Common myeloid progenitor, CD34-positive (primary cell): Measurements from ENCODE around the gene FKBP2.

Experiments used
- CTCF ChIA-PET: fragments of 350-600 bp; sonication (Branson Sonifier 250); formaldehyde crosslinking; loops from one replicate; lab custom pipeline; 2021; ENCODE audit warnings: antibody characterized with exemption; lab: Charles Lee
- POLR2A ChIA-PET: fragments of 350-600 bp; sonication (Branson Sonifier 250); formaldehyde crosslinking; loops from one replicate; lab custom pipeline; 2021; ENCODE audit warnings: antibody characterized with exemption; lab: Charles Lee
- DNase-seq, 3 donors: peaks; one replicate each; pipeline versions ENCODE4 v3.0.0 to v3.0.0-alpha.2; 2013
- H3K27ac ChIP-seq, 2 experiments: 1 replicate in 1 of 2; 2 replicates in 1 of 2; pipeline ENCODE4 v1.7.0; 2013; ENCODE audit warnings: inconsistent platforms in 2 of 2, low read length in 2 of 2, mild to moderate bottlenecking in 2 of 2, low read depth in 1 of 2, moderate library complexity in 1 of 2; ENCODE audit not compliant: severe bottlenecking in 2 of 2, insufficient read depth in 1 of 2, poor library complexity in 1 of 2
- H3K27me3 ChIP-seq, 5 experiments: replicated peaks in 2 of 5; 1 replicate in 3 of 5; 2 replicates in 2 of 5; pipeline versions ENCODE4 v1.6.1 to v1.7.0; 2013; ENCODE audit warnings: low read length in 4 of 5, mild to moderate bottlenecking in 2 of 5, moderate library complexity in 2 of 5, inconsistent platforms in 1 of 5; ENCODE audit not compliant: insufficient read depth in 5 of 5, control insufficient read depth in 4 of 5
- H3K36me3 ChIP-seq, 4 experiments: 1 replicate in 2 of 4; 2 replicates in 2 of 4; pipeline versions ENCODE4 v1.6.1 to v1.7.0; 2013; ENCODE audit warnings: low read length in 3 of 4, control low read depth in 1 of 4, mild to moderate bottlenecking in 1 of 4; ENCODE audit not compliant: control insufficient read depth in 4 of 4, insufficient read depth in 4 of 4
- H3K4me1 ChIP-seq, 4 experiments: 1 replicate in 3 of 4; 2 replicates in 1 of 4; pipeline versions ENCODE4 v1.6.1 to v1.7.1; 2013; ENCODE audit warnings: low read length in 3 of 4, mild to moderate bottlenecking in 3 of 4, control low read depth in 1 of 4, inconsistent platforms in 1 of 4, moderate library complexity in 1 of 4; ENCODE audit not compliant: control insufficient read depth in 4 of 4, insufficient read depth in 4 of 4; ENCODE audit errors: control extremely low read depth in 1 of 4
- H3K4me3 ChIP-seq, 7 experiments: 1 replicate in 4 of 7; 2 replicates in 3 of 7; pipeline versions ENCODE4 v1.5.1 to v1.7.0; 2013; ENCODE audit warnings: mild to moderate bottlenecking in 7 of 7, low read length in 6 of 7, moderate library complexity in 6 of 7, inconsistent platforms in 2 of 7, low read depth in 2 of 7, control low read depth in 1 of 7; ENCODE audit not compliant: insufficient read depth in 4 of 7, control insufficient read depth in 1 of 7; ENCODE audit errors: extremely low read depth in 1 of 7
- H3K9me3 ChIP-seq, 5 experiments: 1 replicate in 4 of 5; 2 replicates in 1 of 5; pipeline versions ENCODE4 v1.6.1 to v1.7.1; 2013; ENCODE audit warnings: low read length in 4 of 5, mild to moderate bottlenecking in 2 of 5, inconsistent platforms in 1 of 5, low read depth in 1 of 5, moderate library complexity in 1 of 5; ENCODE audit not compliant: control insufficient read depth in 4 of 5, insufficient read depth in 2 of 5; ENCODE audit errors: control extremely low read depth in 1 of 5
- WGBS: methylation state at CpG from one replicate; pipeline ENCODE4 v1.1.5; 2013; ENCODE audit not compliant: insufficient coverage; 5-methylcytosine and 5-hydroxymethylcytosine counted together

The FKBP2 gene

GRCh38 chr11:64216879-64217278, 24.0 kb upstream of the FKBP2 start:
- ChIA-PET CTCF (interaction anchor here (0.9 to 16.0 kb wide), 10 partner anchors 9 to 85 kb away, joined by 3 to 321 read pairs (median 4); partner anchors contain the start of genes FERMT3, NUDT22 and TRPT1), POLR2A (interaction anchor here (1.0 to 5.7 kb wide), 4 partner anchors 8 to 14 kb away, joined by 3 to 49 read pairs (median 4); partner anchors contain the start of genes DNAJC4, FERMT3, NUDT22 and TRPT1)
- no peak overlapping the region for H3K27ac ChIP-seq
- no peaks in the 10 kb centered on the region for H3K9me3 ChIP-seq
- no peaks in the 10 kb centered on the region for H3K27me3 ChIP-seq
- WGBS, result 80% methylated on average over 6 of the region's 6 CpGs
- no peak overlapping the region for H3K4me3 ChIP-seq
- peak; percentile 29 to 57 (median 56) for DNase-seq
- H3K36me3 ChIP-seq, result peaks cover 18 to 74% (median 49%) of the 10 kb centered on the region in 4 experiments
- no peaks in the 10 kb centered on the region for H3K4me1 ChIP-seq

- Histone ChIP-seq H3K4me3 (no peak overlapping the region), H3K27ac (no peak overlapping the region), H3K9me3 (no peaks in the 10 kb centered on the region), H3K4me1 (no peaks in the 10 kb centered on the region), H3K27me3 (no peaks in the 10 kb centered on the region), H3K36me3 (peaks cover 12 to 74% (median 51%) of the 10 kb centered on the region in 4 experiments)
- POLR2A ChIA-PET, result interaction anchor here (5.7 kb wide), 1 partner anchor 14 kb away, joined by 49 read pairs; the partner anchor contains the start of gene FERMT3
- CTCF ChIA-PET, result interaction anchor here (1.0 to 16.0 kb wide), 5 partner anchors 9 to 85 kb away, joined by 4 to 321 read pairs (median 5); partner anchors contain the start of gene FERMT3
- DNase-seq, result no peak
- WGBS, result 93% methylated on average over 6 of the region's 11 CpGs
Measured at GRCh38 chr11:64218628-64219353, 22.1 kb upstream of the FKBP2 start.

GRCh38 chr11:64219354-64219684, 21.6 kb upstream of the FKBP2 start:
- H3K36me3 ChIP-seq, result peaks cover 12 to 75% (median 52%) of the 10 kb centered on the region in 4 experiments
- no peak for DNase-seq
- peaks cover 0 to under 1% (median 0%) of the 10 kb centered on the region in 4 experiments for H3K4me1 ChIP-seq
- 94% methylated on average over 6 of the region's 7 CpGs for WGBS
- H3K4me3 ChIP-seq, result no peak overlapping the region
- ChIA-PET CTCF (interaction anchor here (1.0 to 16.0 kb wide), 4 partner anchors 8 to 85 kb away, joined by 4 to 321 read pairs (median 5); partner anchors contain the start of gene FERMT3), POLR2A (interaction anchor here (0.9 to 5.7 kb wide), 2 partner anchors 9 to 14 kb away, joined by 3 to 49 read pairs; partner anchors contain the start of gene FERMT3)
- no peaks in the 10 kb centered on the region for H3K9me3 ChIP-seq
- H3K27ac ChIP-seq, result no peak overlapping the region
- H3K27me3 ChIP-seq, result no peaks in the 10 kb centered on the region

- peaks cover 0 to 5% (median 1%) of the 10 kb centered on the region in 4 experiments for H3K4me1 ChIP-seq
- H3K9me3 ChIP-seq, result no peaks in the 10 kb centered on the region
- CTCF ChIA-PET, result interaction anchor here (2.0 to 16.0 kb wide), 2 partner anchors 11 to 84 kb away, joined by 4 to 321 read pairs; partner anchors contain the start of gene FERMT3
- POLR2A ChIA-PET, result interaction anchor here (0.6 to 5.7 kb wide), 3 partner anchors 9 to 283 kb away, joined by 3 to 49 read pairs (median 3); partner anchors contain the start of gene FERMT3
- no peaks in the 10 kb centered on the region for H3K27me3 ChIP-seq
- H3K4me3 ChIP-seq, result no peak overlapping the region
- peaks cover 12 to 73% (median 53%) of the 10 kb centered on the region in 4 experiments for H3K36me3 ChIP-seq
- WGBS, result 100% methylated on average over 3 of the region's 10 CpGs
- DNase-seq, result no peak
- no peak overlapping the region for H3K27ac ChIP-seq
Measured at GRCh38 chr11:64219755-64220154, 21.1 kb upstream of the FKBP2 start.

DNA sequence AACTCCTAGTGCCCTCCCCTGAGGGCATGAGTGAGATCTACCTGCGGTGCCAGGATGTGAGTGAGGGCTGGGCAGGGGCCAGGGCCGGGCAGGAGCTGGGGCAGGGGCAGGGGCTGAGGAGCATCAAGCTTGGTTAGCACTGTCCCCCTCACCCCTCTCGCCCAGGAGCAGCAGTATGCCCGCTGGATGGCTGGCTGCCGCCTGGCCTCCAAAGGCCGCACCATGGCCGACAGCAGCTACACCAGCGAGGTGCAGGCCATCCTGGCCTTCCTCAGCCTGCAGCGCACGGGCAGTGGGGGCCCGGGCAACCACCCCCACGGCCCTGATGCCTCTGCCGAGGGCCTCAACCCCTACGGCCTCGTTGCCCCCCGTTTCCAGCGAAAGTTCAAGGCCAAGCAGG, 20.6 kb upstream of the FKBP2 start:
- H3K27ac ChIP-seq, result no peak overlapping the region
- no peaks in the 10 kb centered on the region for H3K27me3 ChIP-seq
- no peaks in the 10 kb centered on the region for H3K9me3 ChIP-seq
- H3K36me3 ChIP-seq, result peaks cover 9 to 68% (median 49%) of the 10 kb centered on the region in 4 experiments
- 100% methylated on average over 16 of the region's 17 CpGs for WGBS
- ChIA-PET CTCF (interaction anchor here (16.0 kb wide), 1 partner anchor 12 kb away, joined by 321 read pairs; the partner anchor contains the start of gene FERMT3), POLR2A (interaction anchor here (0.6 to 0.9 kb wide), 2 partner anchors 10 to 284 kb away, joined by 3 read pairs; no protein-coding TSS in a partner anchor)
- H3K4me3 ChIP-seq, result no peak overlapping the region
- peaks cover 0 to 10% (median 6%) of the 10 kb centered on the region in 4 experiments for H3K4me1 ChIP-seq
- no peak for DNase-seq

DNA sequence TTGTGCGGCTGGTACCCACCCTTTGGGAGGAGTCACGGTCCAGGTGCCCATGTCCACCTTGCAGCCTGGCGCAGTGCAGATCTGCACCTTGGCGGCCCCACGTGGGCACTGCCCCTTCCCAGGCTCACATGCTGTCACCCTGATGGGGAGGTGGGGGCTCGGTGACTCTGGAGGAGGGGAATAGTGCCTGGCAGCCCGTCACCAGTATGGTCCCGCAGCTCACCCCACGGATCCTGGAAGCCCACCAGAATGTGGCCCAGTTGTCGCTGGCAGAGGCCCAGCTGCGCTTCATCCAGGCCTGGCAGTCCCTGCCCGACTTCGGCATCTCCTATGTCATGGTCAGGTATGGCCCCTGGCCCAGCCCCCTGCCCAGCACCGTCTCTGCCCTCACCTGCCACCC, 20.1 kb upstream of the FKBP2 start:
- Histone ChIP-seq H3K36me3 (peaks cover 9 to 63% (median 49%) of the 10 kb centered on the region in 4 experiments), H3K4me3 (no peak overlapping the region), H3K27ac (no peak overlapping the region), H3K27me3 (no peaks in the 10 kb centered on the region), H3K4me1 (peaks cover 0 to 16% (median 11%) of the 10 kb centered on the region in 4 experiments), H3K9me3 (no peaks in the 10 kb centered on the region)
- WGBS, result 98% methylated on average over 8 of the region's 14 CpGs
- POLR2A ChIA-PET, result no interaction called here
- no peak for DNase-seq
- CTCF ChIA-PET, result interaction anchor here (16.0 kb wide), 1 partner anchor 13 kb away, joined by 321 read pairs; the partner anchor contains the start of gene FERMT3
